HCT116 (cell line): ENCODE results near the gene SMIM12. TPM values are rescaled to one million over a fixed set of nuclear protein-coding genes. Genes with fewer than 3 reads are reported as not detected.

Experiments used
- ATAC-seq: fragments of 200-7000 bp; cut with Tn5 transposase; 2 replicates; pipeline ENCODE4 v1.9.1; 2020; ENCODE audit warnings: mild to moderate bottlenecking, moderate library complexity
- BruUV-seq: library from RNA; stranded (reverse); fragments of 400-500 nt; replicated peaks from 2 replicates; lab custom pipeline; 2021; lab: Mats Ljungman, UMichigan
- CTCF ChIA-PET: fragments of 300-600 bp; sonication (Branson Sonifier 250); formaldehyde crosslinking; loops from one replicate; lab custom pipeline; 2021; ENCODE audit warnings: antibody characterized with exemption; lab: Charles Lee
- POLR2A ChIA-PET: fragments of 300-600, 350-600 bp; sonication (Branson Sonifier 250); formaldehyde crosslinking; loops from one replicate; lab custom pipeline; 2021; ENCODE audit warnings: antibody characterized with exemption; lab: Charles Lee
- RAD21 ChIA-PET, 2 experiments: fragments of 300-600 bp; sonication (Branson Sonifier 250); formaldehyde crosslinking; loops; one replicate each; lab custom pipeline; 2023; ENCODE audit warnings: low total read pairs in 2 of 2; ENCODE audit not compliant: uncharacterized antibody in 2 of 2, unreplicated experiment in 2 of 2, low non-redundant PET in 1 of 2; lab: Charles Lee
- DNase-seq: peaks from one replicate; pipeline ENCODE4 v3.0.0-alpha.2; 2010; ENCODE audit warnings: low read depth, low spot score
- H2AFZ ChIP-seq: fragments of 200-600 bp; shearing (Covaris generic), sonication (generic); 2 replicates; pipeline ENCODE4 v1.6.1; 2017; ENCODE audit warnings: low read depth, mixed run types, mixed read lengths, antibody characterized with exemption, low read length; ENCODE audit not compliant: poor library complexity, severe bottlenecking
- H3K27ac ChIP-seq: 2 replicates; pipeline ENCODE4 v1.5.1; 2012; ENCODE audit warnings: low read depth, low read length
- H3K27me3 ChIP-seq: fragments of 200-600 bp; sonication (generic); 2 replicates; pipeline ENCODE4 v1.6.1; 2016; ENCODE audit warnings: mixed run types, low read length, mixed read lengths; ENCODE audit not compliant: insufficient read depth
- H3K36me3 ChIP-seq, 2 experiments: fragments of 200-500 bp in 1 of 2; fragments of 200-600 bp in 1 of 2; sonication (Bioruptor generic) in 1 of 2; sonication (generic) in 1 of 2; 2 replicates each; pipeline versions ENCODE4 v1.5.1 to v1.6.1; 2014 to 2016; ENCODE audit warnings: low read length in 2 of 2, inconsistent platforms in 1 of 2, mixed read lengths in 1 of 2, mixed run types in 1 of 2; ENCODE audit not compliant: insufficient read depth in 2 of 2, control insufficient read depth in 1 of 2
- H3K4me1 ChIP-seq, 2 experiments: fragments of 200-600 bp in 1 of 2; sonication (generic) in 1 of 2; 2 replicates each; pipeline versions ENCODE4 v1.5.1 to v1.6.1; 2012 to 2017; ENCODE audit warnings: low read length in 2 of 2, inconsistent platforms in 1 of 2, mild to moderate bottlenecking in 1 of 2, mixed read lengths in 1 of 2, mixed run types in 1 of 2, moderate library complexity in 1 of 2; ENCODE audit not compliant: insufficient read depth in 2 of 2, control insufficient read depth in 1 of 2
- H3K4me2 ChIP-seq: fragments of 200-600 bp; sonication (generic); 2 replicates; pipeline ENCODE4 v1.6.1; 2017; ENCODE audit warnings: mixed run types, low read length, mixed read lengths
- H3K4me3 ChIP-seq, 2 experiments: fragments of 200-600 bp in 1 of 2; sonication (generic) in 1 of 2; replicated peaks in 1 of 2; 2 replicates each; pipeline ENCODE4 v1.5.1; 2011 to 2016; ENCODE audit warnings: low read length in 2 of 2, control low read depth in 1 of 2, low read depth in 1 of 2, mild to moderate bottlenecking in 1 of 2, mixed read lengths in 1 of 2, mixed run types in 1 of 2
- H3K79me2 ChIP-seq: fragments of 200-600 bp; sonication (generic); 2 replicates; pipeline ENCODE4 v1.6.1; 2017; ENCODE audit warnings: mild to moderate bottlenecking, mixed run types, low read length, moderate library complexity, mixed read lengths; ENCODE audit not compliant: insufficient read depth
- H3K9ac ChIP-seq: fragments of 200-600 bp; sonication (generic); 2 replicates; pipeline ENCODE4 v1.6.1; 2016; ENCODE audit warnings: low read length, mixed read lengths
- H3K9me2 ChIP-seq: fragments of 200-600 bp; sonication (generic), shearing (Covaris generic); 2 replicates; pipeline ENCODE4 v1.6.1; 2017; ENCODE audit warnings: mixed run types, mild to moderate bottlenecking, moderate library complexity; ENCODE audit not compliant: insufficient read depth
- H3K9me3 ChIP-seq, 2 experiments: fragments of 200-500 bp in 1 of 2; fragments of 200-600 bp in 1 of 2; sonication (Bioruptor generic) in 1 of 2; sonication (generic) in 1 of 2; 2 replicates each; pipeline ENCODE4 v1.6.1; 2014 to 2017; ENCODE audit warnings: low read length in 2 of 2, mixed read lengths in 2 of 2, inconsistent platforms in 1 of 2, low read depth in 1 of 2, mild to moderate bottlenecking in 1 of 2, mixed run types in 1 of 2, moderate library complexity in 1 of 2; ENCODE audit not compliant: control insufficient read depth in 1 of 2, insufficient read depth in 1 of 2
- H4K20me1 ChIP-seq: fragments of 200-600 bp; sonication (generic), shearing (Covaris generic); 2 replicates; pipeline ENCODE4 v1.6.1; 2017; ENCODE audit warnings: mixed run types, mild to moderate bottlenecking, moderate library complexity; ENCODE audit not compliant: insufficient read depth
- CEBPB ChIP-seq: IDR thresholded peaks from 2 replicates; pipeline ENCODE4 v1.6.1; 2012; ENCODE audit warnings: low read depth
- EGR1 ChIP-seq: IDR thresholded peaks from 2 replicates; pipeline ENCODE4 v1.6.1; 2012; ENCODE audit warnings: low read depth
- ELF1 ChIP-seq: IDR thresholded peaks from 2 replicates; pipeline ENCODE4 v1.6.1; 2012; ENCODE audit warnings: low read depth, borderline replicate concordance
- EZH2 ChIP-seq: fragments of 200-600 bp; sonication (generic); IDR thresholded peaks from 2 replicates; pipeline ENCODE4 v1.6.1; 2017; ENCODE audit warnings: antibody characterized with exemption, mixed run types
- EZH2phosphoT487 ChIP-seq: fragments of 200-600 bp; IDR thresholded peaks from 2 replicates; pipeline ENCODE4 v1.6.1; 2018; ENCODE audit warnings: antibody characterized with exemption, borderline replicate concordance
- FOSL1 ChIP-seq: IDR thresholded peaks from 2 replicates; pipeline ENCODE4 v1.6.1; 2012; ENCODE audit warnings: low read depth
- JUND ChIP-seq: IDR thresholded peaks from 2 replicates; pipeline ENCODE4 v1.6.1; 2012
- POLR2A ChIP-seq: IDR thresholded peaks from 2 replicates; pipeline ENCODE4 v1.7.0; 2011; ENCODE audit warnings: borderline replicate concordance; ENCODE audit not compliant: insufficient read depth, insufficient read length; ENCODE audit errors: extremely low read depth
- POLR2AphosphoS5 ChIP-seq: IDR thresholded peaks from 2 replicates; pipeline ENCODE4 v1.6.1; 2011; ENCODE audit warnings: mild to moderate bottlenecking, low read depth, low read length, moderate library complexity
- SP1 ChIP-seq: IDR thresholded peaks from 2 replicates; pipeline ENCODE4 v1.6.1; 2012; ENCODE audit warnings: low read depth
- TCF7L2 ChIP-seq: IDR thresholded peaks from 2 replicates; pipeline ENCODE4 v1.7.0; 2011; ENCODE audit warnings: borderline replicate concordance, inconsistent platforms; ENCODE audit not compliant: insufficient read depth, insufficient read length; ENCODE audit errors: extremely low read depth
- YY1 ChIP-seq: IDR thresholded peaks from 2 replicates; pipeline ENCODE4 v1.6.1; 2011; ENCODE audit warnings: low read length, low read depth, moderate library complexity, mild to moderate bottlenecking; ENCODE audit not compliant: insufficient replicate concordance; ENCODE audit errors: extremely low read depth
- ZNF274 ChIP-seq: fragments of 200-500 bp; sonication (Bioruptor generic); IDR thresholded peaks from 2 replicates; pipeline ENCODE4 v1.6.1; 2014; ENCODE audit warnings: mild to moderate bottlenecking, low read depth, low read length, inconsistent platforms
- intact Hi-C: fragments of 100-400 bp; cut with micrococcal nuclease; formaldehyde crosslinking; loops from 2 replicates; pipeline ENCODE4 v1.10.0; 2022
- total RNA-seq: library from RNA; stranded (reverse); gene quantifications from one replicate; pipeline ENCODE4 v1.2.1, GENCODE V29; 2021; ENCODE audit not compliant: unreplicated experiment
- TF ChIP-seq, protein P1 (sequence below): IDR thresholded peaks from 2 replicates; pipeline ENCODE4 v1.6.1; 2012

Gene SMIM12
- total RNA-seq, 1 experiment from 2014 or later, result 31.3 TPM

DNA sequence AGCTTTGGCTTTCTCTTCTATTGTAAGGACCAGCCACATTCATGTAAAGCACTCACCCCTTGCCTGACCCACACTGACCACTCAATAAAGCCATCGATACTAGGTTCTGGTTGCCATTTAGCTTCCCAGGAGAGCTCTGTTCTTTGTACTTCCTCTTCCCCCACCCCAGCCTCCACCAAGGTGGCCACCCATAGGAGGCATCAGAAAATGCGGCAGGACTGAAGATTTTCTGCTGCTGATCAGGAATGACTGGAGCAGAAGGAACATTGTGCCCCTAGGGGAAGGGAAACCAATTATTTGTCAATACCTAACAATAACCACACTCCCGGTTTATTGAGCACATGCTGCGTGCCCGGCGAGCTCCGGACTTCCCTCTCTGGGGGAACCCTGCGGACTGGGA lies 5.2 kb upstream of the SMIM12 start:
- Histone ChIP-seq H3K9me3 (no peaks in the 10 kb centered on the region), H4K20me1 (no peaks in the 10 kb centered on the region), H3K36me3 (no peaks in the 10 kb centered on the region), H3K79me2 (no peaks in the 10 kb centered on the region), H3K27me3 (no peaks in the 10 kb centered on the region), H3K9me2 (no peaks in the 10 kb centered on the region), H2AFZ (no peak overlapping the region), H3K27ac (no peak overlapping the region), H3K4me2 (no peak overlapping the region), H3K4me1 (peaks cover 4 to 14% of the 10 kb centered on the region in 2 experiments), H3K9ac (no peak overlapping the region), H3K4me3 (no peak overlapping the region)
- ChIA-PET RAD21 (no interaction called here), POLR2A (no interaction called here), CTCF (interaction anchor here (0.8 to 1.3 kb wide), 2 partner anchors 12 to 14 kb away, joined by 3 to 7 read pairs; no protein-coding TSS in a partner anchor)
- DNase-seq (no peak), ATAC-seq (no peak)
- TF ChIP-seq, protein P1, sequence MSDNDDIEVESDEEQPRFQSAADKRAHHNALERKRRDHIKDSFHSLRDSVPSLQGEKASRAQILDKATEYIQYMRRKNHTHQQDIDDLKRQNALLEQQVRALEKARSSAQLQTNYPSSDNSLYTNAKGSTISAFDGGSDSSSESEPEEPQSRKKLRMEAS, result no peak
- no peak for TF ChIP-seq CEBPB
- TF ChIP-seq ELF1, result no peak
- no peak for TF ChIP-seq ZNF274
- TF ChIP-seq YY1, result no peak
- TF ChIP-seq JUND, result no peak
- no peak for TF ChIP-seq TCF7L2
- TF ChIP-seq EZH2phosphoT487, result no peak
- no peak for TF ChIP-seq POLR2A
- no peak for TF ChIP-seq SP1
- no peak for TF ChIP-seq EZH2
- TF ChIP-seq FOSL1, result no peak
- TF ChIP-seq POLR2AphosphoS5, result no peak
- TF ChIP-seq EGR1, result no peak
- intact Hi-C loops, result no loop called here
- no TSS peak for BruUV-seq
